HG02763 (cell line): ENCODE data around the gene SEC24D.
A peak's percentile ranks its signal among the peaks of the same experiment; 100 is the strongest.

ENCODE experiments used
- ATAC-seq: cut with Tn5 transposase; IDR thresholded peaks from one replicate; pipeline ENCODE4 v1.9.1; 2021; ENCODE audit warnings: mild to moderate bottlenecking, moderate library complexity; ENCODE audit not compliant: unreplicated experiment

Gene SEC24D

DNA sequence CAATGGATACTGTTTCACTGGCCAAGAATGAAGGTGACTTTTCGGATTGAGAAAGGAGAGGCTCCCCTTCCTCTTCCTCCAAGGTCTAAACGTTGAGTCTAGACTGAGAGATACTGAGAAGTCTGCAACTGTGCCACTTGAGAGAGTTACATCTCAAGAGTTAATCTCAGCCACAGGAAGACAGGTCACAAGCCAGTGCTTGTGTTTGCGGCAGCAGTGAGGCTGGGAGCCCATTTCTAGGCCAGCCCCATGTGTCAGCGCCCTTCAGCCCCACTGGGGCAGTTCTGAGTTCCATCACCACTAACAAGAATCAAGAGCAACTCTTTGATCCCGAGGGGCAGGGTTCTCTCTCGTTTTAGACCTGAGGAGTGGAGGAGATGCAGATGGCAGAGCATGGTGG is 7.3 kb upstream of the SEC24D start:
- no peak for ATAC-seq

DNA sequence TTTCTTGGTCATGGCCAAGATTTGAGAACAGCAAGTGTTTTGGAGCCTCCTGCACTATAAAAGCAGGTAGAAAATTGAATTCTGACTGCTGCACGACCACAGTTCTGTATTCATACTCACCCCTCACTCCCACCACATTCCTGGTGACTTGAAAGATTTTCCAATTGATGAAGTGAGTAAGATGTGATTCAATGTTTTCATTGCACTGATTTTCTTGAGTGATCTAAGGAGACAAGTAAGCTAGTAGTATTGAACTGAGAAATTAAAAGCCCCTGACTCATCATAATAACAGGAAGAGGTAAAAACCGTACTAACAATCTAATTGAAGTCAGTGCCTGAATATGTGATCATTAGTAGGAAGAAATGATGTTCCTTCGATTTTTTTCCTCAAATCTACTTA is 6.1 kb upstream of the SEC24D start:
- ATAC-seq: no peak

DNA sequence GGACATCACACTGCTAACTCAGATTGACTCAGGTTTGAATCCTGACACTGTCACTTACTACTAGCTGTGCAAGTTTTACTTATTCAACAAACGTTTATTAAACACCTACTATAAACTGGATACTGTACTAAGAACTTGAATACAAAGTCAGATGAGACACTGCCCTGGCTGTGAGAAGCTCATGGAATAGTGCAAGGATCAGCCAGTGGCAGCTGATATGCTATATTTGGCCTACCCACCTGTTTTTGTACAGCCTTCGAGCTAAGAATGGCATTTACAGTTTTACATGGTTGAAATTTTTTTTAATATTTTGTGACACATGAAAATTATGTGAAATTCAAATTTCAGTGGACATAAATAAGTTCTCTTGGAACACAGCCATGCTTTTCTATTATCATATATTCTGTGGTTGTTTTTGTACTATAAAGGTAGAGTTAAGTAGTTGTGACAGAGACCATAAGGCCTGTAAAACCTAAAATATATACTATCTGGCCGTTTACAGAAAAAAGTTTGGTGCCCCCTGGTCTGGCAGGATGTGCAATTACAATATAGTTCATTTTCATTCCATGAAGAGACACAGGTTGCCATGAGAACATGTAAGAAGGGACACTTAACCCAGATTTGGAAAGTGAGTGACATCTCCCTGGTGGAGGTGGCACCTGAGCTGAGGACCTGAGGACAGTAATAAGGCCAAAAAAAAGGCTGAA is 3.4 kb upstream of the SEC24D start:
- no peak for ATAC-seq

DNA sequence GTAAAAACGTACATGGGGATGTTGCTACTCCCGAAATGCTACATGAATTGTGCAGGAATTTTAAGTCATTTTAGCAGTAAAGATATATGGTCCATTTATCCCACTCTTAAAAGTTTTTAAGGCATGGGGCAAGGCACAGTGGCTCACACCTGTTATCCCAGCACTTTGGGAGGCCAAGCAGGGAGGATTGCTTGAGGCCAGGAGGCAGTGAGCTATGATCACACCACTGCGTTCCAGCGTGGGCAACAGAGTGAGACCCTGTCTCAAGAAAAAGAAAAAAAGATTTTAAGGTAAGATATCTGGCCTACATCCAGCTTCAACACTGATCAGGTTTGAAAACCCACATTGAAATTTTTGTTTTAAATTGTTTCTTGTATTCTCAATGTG is 1.2 kb upstream of the SEC24D start:
- no peak for ATAC-seq

DNA sequence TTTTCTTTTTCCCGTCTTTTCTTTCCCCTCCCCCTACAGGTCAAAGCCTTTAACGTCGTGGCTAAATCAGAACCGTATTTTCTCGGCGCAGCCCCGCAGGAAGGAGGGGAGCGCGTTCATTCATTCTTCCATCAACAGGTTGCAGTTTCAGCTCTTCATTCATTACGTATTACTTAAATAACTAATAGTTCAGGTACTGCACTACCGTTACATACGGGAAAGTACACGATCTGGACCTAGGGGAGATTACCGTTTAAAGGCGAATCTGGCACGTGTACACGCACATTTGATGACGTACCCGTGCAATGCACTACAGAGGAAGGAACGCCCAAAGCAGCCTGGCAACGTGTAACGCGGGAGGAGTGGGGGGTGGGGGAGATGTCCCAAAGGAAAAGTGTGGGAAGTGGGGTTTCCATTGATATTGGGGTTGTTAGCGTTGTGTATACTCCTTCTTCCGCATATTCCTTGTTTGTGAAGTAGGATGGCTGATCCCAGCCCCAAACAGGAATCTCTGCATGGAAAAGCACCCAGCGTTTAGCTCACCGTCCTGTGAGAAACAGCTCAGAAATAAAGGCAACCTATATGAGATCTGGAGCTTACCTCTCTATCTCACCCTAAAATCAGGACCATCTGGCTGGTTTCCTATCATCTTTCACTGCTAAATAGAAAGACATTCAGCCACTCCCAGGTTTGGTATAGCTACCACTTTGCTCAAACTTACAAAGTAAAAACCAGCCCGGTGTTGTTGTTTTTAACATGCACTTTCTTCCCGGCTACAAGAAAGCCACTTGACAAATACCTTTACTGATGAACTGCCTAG is 585 bp upstream of the SEC24D start:
- peak; percentile 27 for ATAC-seq

DNA sequence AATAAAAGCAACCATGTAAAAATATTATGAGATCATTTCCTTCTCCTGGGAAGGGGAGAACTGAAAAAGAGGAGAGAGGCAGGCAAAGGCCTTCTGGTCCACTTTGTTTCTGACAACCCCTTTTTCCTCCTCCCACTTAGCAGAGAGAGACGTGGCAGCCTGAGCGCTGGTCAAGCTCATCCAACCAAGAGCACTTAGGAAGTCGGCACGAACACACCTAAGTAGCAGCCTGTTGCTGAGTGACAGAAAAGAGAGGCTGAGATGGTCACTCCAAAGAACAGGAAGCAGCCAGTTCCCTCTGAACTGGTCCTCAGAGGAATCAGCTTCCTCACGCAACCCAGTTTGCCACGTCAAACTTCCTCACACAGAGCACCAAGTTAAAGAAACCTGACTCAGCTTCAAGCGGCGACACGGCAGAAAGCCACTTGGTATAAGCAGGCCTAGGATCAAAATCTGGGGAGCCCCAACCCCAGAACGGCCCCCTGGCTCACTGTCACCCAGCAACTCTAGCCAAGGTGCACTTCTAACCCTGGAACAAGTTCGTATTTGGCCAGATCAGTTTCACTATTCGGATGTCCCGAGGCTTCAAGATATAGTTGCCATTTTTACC is 861 bp downstream of the SEC24D start:
- ATAC-seq: peak; percentile 76

DNA sequence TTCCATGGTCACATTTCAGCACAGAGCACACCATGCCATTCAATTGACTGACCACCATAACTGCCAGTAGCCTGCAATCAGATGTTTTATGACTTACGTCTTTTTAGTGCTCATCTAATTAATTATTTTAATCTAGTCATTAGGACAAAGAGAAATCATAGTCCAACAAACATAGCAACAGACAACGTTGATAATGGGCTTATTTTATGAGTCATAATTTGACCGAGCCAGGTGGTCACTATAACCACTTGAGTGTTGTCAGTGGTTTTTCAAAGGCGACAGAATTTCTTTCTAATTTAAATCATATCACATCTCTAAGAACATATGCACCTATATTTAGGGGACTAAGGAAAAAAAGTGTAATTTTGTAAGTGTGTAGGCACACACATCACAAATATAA is 1.9 kb downstream of the SEC24D start:
- ATAC-seq: no peak

DNA sequence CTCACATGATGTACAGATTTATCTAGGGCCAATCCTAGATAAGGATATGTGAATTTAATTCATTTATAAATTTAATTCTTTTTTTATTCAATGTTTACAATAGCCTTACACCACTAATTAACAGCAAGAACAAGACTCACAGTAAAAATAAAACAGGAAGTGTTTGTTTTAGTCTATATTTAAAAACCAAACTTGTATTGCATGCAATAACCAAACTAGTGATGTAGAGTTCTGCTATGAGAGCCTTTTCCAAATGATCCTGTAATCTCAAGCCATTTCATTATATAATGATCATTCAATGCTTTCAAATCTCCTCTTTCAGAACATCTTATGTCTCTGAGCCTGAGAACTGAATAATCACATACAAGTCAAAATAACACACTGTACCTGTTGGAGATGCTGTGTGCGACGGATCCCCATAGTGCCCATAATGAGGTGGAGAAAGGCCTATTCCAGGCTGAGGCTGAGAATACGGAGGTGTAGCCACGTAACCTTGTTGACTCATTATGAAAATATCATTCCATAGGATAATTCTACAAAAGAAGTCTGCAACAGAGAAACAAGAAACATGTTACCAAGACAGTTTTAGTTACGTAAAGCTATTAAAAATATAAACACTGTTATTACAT is 2.6 kb downstream of the SEC24D start:
- no peak for ATAC-seq

DNA sequence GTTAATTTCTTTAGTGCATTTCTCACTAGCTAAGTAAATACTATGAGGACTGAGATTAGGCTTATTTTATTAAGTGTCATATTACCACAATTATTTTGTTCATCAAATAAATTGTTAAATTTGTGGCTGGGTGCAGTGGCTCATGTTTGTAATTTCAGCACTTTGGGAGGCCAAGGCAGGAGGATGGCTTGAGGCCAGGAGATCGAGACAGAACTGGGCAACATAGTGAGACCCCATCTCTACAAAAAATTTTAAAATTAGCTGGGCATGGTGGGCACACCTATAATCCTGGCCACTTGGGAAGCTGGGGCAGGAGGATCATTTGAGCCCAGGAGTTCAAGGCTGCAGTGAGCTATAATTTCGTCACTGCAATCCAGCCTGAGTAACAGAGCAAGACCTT is 6.8 kb downstream of the SEC24D start:
- no peak for ATAC-seq

DNA sequence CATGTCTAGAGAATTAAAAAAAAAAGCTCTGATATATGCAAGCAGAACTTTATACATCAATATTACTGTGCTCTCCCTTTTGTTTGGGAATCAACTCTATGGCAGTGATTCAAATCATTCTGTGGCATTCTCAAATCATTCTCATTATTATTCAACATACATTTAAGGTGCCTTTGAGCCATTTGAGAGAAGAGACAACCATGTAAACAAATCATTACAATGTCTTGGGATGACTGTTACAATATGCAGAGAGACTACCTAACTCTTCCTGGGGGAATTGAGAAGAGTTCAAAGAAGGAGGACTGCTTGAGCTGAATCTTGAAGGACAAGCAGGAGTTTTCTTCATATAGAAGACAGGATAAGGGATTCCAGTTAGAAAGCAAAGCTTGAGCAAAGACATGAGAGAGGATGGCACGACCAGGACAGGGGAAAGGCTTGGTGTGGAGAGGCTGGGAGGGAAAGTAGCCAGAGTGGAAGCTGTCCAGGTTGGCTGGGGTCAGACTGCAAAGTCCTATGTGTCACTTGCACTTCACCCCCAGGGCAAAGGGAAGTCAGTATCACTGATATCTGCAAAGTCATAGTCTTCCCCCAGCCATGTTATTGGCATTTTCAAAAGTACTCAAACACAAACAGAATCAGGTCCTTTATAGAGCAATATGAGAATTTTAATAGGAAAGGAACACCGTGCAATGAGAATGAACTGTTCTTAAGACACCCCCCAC is 9.0 kb downstream of the SEC24D start:
- no peak for ATAC-seq

DNA sequence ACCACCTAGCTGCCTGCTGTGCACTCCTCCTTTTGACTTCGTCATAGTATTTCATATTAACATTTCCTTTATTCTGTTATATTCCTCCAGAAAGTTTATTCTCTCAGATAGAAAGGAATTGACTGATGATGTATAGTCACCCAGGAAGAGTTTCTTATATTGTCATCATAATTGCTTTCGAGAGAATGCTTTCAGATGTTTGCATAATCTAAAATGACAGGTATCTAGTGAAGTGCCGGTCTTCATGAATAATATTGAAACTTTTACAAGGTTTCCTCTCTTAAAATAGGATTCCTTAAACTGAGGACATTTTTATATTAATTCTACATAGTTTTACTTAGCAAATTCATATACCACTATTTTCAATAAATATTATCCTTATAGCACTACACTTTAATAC is 10.1 kb downstream of the SEC24D start:
- peak; percentile 51 for ATAC-seq

DNA sequence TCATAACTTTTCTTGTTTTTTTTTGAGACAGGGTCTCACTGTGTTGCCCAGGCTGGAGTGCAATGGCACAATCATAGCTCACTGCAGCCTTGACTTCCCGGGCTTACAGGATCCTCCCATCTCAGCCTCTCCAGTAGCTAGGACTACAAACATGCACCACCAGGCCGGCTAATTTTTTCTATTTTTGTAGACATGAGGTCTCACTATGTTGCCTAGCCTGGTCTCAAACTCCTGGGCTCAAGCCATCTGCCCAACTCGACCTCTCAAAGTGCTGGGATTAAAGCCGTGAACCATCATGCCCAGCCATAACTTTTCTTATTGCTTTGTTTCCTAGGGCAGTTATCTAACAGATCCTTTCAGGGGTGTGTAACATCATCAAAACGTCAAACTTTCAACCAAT is 11.8 kb downstream of the SEC24D start:
- no peak for ATAC-seq

DNA sequence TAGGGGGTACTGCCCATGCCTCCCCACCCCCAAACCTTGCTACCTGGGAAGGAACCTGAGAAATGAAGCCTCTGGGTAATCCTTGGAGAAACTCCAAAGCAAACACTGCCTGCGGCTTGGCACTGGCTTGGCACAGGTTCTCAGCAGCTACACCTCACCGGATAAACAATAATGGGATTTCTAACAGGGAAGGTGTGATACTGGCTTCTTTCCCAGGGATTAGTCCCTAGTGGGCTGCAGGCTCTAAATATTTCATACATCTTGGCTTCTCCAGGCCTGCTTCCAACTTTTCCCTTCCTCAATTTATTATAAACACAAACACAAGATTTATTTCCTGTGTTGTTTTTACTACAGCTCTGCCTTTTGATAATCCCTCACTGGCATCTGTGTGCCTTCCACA is 12.5 kb downstream of the SEC24D start:
- no peak for ATAC-seq

DNA sequence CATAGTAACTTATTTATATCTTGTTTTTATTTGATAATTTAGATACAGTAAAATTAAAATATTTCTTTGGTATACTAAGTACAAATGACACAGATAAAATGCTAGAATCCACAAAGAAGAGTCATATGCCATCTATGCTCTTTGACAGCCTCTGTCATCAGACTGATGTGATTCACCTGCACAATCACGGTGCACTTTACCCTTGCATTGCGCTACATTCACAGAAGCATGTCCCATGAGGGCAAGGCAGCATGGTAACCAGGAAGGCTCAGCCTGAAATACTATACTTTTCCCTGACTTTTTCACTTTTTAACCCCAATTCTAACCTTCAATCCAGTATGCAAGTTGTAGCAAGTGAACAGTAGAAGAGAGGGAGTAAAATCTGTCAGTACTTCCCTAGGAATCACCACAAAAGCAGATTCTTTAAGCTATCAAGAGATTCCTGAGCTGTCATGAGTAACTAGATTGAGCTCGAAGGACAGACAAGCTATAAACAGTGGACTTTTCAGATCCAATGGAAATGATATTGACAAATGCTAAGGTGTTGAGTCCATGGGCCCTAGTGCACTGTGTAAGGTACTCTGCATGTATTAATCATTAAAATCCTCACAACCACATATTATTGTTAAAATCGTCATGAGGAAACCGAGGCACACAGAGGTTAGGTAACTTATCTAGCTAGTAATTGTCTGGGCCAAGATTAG is 14.2 kb downstream of the SEC24D start:
- ATAC-seq: no peak

DNA sequence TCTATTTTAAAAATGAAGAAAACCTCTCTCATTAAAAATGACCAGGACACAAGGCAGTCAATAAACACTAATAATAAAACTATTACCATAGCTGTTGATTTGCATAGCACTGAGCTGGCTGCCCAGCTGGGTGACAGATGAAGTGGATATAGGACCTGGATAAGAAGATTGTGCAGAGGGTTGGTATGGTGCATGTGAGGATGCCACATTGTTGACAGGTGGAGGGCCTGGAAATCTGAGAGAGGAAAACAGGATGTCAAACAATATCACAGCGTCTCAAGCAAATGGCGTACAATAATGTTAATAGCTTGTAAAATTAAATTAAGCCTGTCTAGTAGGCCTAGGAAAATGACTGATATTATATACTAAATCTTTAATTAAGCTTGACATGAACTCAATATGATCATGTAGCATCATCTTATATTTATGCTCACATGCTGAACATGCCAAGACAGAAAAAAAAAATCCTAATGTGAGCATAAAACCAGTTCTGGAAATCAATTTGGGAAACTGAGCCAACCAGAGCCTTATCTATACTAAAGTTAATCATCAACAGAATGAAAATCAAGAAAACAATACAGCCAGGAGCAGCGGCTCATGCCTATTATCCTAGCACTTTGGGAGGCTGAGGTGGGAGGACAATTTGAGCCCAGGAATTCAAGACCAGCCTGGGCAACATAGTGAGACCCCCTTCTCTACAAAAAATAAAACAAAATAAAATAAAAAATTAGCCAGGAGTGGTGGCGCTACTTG is 18.6 kb downstream of the SEC24D start:
- ATAC-seq: no peak

DNA sequence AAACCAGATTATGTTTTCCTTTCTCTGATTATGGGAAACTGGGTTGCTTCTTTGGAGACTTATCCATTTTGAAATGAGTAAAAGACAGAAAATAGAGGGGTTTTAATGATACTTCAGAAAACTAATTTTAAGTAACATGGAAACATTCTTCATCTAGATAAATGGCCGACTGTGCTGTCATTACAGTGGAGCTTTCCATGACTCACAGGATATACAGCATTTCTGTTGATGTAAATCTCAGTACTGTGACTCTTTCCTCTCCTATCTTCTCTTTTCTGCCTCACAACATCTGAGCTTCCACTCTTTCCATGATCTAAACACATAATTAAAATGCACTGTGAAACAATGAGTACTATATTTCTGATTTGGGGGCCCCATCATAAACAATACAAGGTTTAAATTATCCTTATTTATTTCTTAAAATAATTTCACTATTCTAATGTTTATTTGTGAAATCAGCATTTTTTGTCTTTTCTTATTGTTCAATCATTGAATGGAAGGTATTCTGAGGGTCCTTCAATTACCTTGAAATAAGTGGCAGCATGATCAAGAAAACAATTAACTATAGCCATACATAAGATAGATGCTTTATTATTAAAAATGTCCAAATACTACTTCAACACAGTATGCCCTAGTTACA is 19.3 kb downstream of the SEC24D start:
- no peak for ATAC-seq

DNA sequence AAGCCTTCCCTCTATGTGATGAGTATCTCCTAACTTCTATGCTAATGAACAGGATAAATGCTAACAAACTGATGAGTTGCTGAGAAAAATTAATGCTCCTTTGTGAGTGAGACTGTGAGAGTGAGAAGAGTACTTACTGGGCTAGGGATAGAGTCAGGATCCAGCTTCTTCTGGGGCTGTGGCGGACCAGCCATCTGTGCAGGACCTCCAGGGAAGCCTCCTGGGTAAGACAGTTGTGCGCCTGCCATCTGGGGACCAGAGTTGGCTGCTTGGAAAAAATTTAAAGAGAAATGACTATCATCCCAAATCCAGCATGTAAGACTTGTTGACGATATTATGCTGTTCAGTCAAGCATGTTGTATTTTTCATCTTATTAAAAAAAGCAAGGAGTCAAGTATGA is 21.0 kb downstream of the SEC24D start:
- ATAC-seq: no peak

DNA sequence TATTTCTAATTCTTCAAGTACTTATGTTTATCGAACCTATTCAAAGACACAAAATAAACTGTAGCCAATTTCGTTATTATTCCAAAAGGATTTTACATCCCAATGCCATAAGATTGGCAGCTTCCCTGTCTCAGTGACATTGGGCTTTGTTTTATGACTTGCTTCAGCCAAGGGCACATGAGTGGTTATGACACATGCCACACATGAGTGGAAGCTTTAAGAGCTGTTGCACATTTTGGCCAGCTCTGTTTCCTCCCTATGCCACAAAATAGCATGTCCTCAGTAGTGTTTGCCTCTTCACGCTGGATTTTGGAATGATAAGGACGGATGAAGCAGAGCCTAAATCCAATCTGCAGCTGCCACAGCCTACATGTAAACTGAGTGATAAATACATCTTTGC is 21.9 kb downstream of the SEC24D start:
- ATAC-seq: no peak

DNA sequence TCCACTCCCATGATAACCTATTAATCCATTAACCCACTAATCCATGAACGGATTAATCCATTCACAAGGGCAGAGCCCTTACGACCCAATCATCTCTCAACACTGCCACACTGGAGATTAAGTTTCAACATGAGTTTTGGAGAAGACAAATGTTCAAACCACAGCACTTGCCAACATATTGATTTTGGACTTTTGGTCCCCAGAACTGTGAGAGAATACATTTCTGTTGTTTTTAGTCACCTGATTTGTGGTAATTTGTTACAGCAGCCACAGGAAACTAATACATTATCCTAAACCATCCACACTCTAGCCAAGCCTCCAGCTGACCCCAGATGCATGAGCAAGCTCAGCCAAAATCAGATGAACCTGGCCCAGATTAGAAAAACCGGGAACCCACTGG is 22.4 kb downstream of the SEC24D start:
- no peak for ATAC-seq
